Activated naive CD4-positive, alpha-beta T cell treated with anti-CD3 and anti-CD28 coated beads for 36 hours (primary cell): Measurements from ENCODE around the gene RABGAP1L. TPM values are rescaled to one million over a fixed set of nuclear protein-coding genes. Genes with fewer than 3 reads are reported as not detected.
"Not testable (repeated sequence)": the region's sequence is repeated elsewhere in the genome, so short reads cannot be mapped to it uniquely, and the experiment has no call there.

Experiments used
- CTCF ChIA-PET: fragments of 350-600 bp; sonication (Branson Sonifier 250); formaldehyde crosslinking; loops from one replicate; lab custom pipeline; 2021; ENCODE audit warnings: antibody characterized with exemption; lab: Charles Lee
- DNase-seq: peaks from one replicate; pipeline ENCODE4 v3.0.0-alpha.2; 2020
- H3K27ac Mint-ChIP-seq: one replicate; pipeline ENCODE4 v1.8.0; 2021; ENCODE audit warnings: mild to moderate bottlenecking, mixed read lengths
- H3K27me3 Mint-ChIP-seq: one replicate; pipeline ENCODE4 v1.8.0; 2021; ENCODE audit warnings: low read depth, mixed read lengths
- H3K36me3 Mint-ChIP-seq: one replicate; pipeline ENCODE4 v1.8.0; 2021; ENCODE audit warnings: low read depth, mixed read lengths
- H3K4me1 Mint-ChIP-seq: one replicate; pipeline ENCODE4 v1.8.0; 2021; ENCODE audit warnings: low read depth, mixed read lengths
- H3K4me3 Mint-ChIP-seq: one replicate; pipeline ENCODE4 v1.8.0; 2021; ENCODE audit warnings: mild to moderate bottlenecking, moderate library complexity, mixed read lengths
- H3K9me3 Mint-ChIP-seq: one replicate; pipeline ENCODE4 v1.8.0; 2021; ENCODE audit warnings: mixed read lengths
- intact Hi-C: fragments of 100-400 bp; cut with micrococcal nuclease; formaldehyde crosslinking; loops from one replicate; pipeline ENCODE4 v1.15.1; 2023
- total RNA-seq, 2 experiments: library from RNA; stranded (reverse); gene quantifications; one replicate each; pipeline ENCODE4 v1.2.3, GENCODE V29; 2021

The RABGAP1L gene
- total RNA-seq, 2 experiments from 2014 or later = 16.6 TPM

GRCh38 chr1:174583316-174583715 is 424.0 kb downstream of the RABGAP1L start:
- Mint-ChIP-seq H3K4me1 (no peaks in the 10 kb centered on the region), H3K9me3 (peaks cover 12% of the 10 kb centered on the region), H3K27ac (no peak overlapping the region), H3K36me3 (peaks cover 14% of the 10 kb centered on the region), H3K27me3 (no peaks in the 10 kb centered on the region), H3K4me3 (no peak overlapping the region)
- intact Hi-C loops = no loop called here
- CTCF ChIA-PET = no interaction called here
- DNase-seq = no peak

- Mint-ChIP-seq H3K27ac (no peak overlapping the region), H3K36me3 (peaks cover 14% of the 10 kb centered on the region), H3K4me1 (no peaks in the 10 kb centered on the region), H3K27me3 (no peaks in the 10 kb centered on the region), H3K9me3 (peaks cover 15% of the 10 kb centered on the region), H3K4me3 (no peak overlapping the region)
- CTCF ChIA-PET = no interaction called here
- no peak for DNase-seq
- intact Hi-C loops = no loop called here
Measured at GRCh38 chr1:174584071-174584470, 424.8 kb downstream of the RABGAP1L start.

GRCh38 chr1:174588618-174589017 is 429.3 kb downstream of the RABGAP1L start:
- intact Hi-C loops = not testable (repeated sequence)

GRCh38 chr1:174605198-174605597 is 445.9 kb downstream of the RABGAP1L start:
- DNase-seq = no peak
- Mint-ChIP-seq H3K36me3 (peaks cover 26% of the 10 kb centered on the region), H3K4me1 (no peaks in the 10 kb centered on the region), H3K4me3 (no peak overlapping the region), H3K27ac (no peak overlapping the region), H3K9me3 (peaks cover 3% of the 10 kb centered on the region), H3K27me3 (no peaks in the 10 kb centered on the region)
- CTCF ChIA-PET = no interaction called here
- intact Hi-C loops = no loop called here

More at GRCh38 chr1:174588618-174589017, 429.3 kb downstream of the RABGAP1L start:
- DNase-seq, CTCF ChIA-PET, H3K4me1 Mint-ChIP-seq, H3K27me3 Mint-ChIP-seq, H3K27ac Mint-ChIP-seq, H3K4me3 Mint-ChIP-seq: not testable (repeated sequence)
- peaks cover 12% of the 10 kb centered on the region for H3K36me3 Mint-ChIP-seq
- peaks cover 13% of the 10 kb centered on the region for H3K9me3 Mint-ChIP-seq

- intact Hi-C loops = no loop called here
- DNase-seq = no peak
- CTCF ChIA-PET = no interaction called here
- Mint-ChIP-seq H3K9me3 (peaks cover 3% of the 10 kb centered on the region), H3K27ac (no peak overlapping the region), H3K27me3 (no peaks in the 10 kb centered on the region), H3K4me1 (no peaks in the 10 kb centered on the region), H3K36me3 (peaks cover 20% of the 10 kb centered on the region), H3K4me3 (no peak overlapping the region)
Measured at GRCh38 chr1:174606471-174606870, 447.2 kb downstream of the RABGAP1L start.

- DNase-seq, CTCF ChIA-PET, H3K27me3 Mint-ChIP-seq, H3K4me3 Mint-ChIP-seq, intact Hi-C loops, H3K4me1 Mint-ChIP-seq, H3K27ac Mint-ChIP-seq: not testable (repeated sequence)
- Mint-ChIP-seq H3K36me3 (peaks cover 18% of the 10 kb centered on the region), H3K9me3 (peaks cover 20% of the 10 kb centered on the region)
Measured at GRCh38 chr1:174617905-174618304, 458.6 kb downstream of the RABGAP1L start.

- H3K27ac Mint-ChIP-seq = no peak overlapping the region
- peaks cover 22% of the 10 kb centered on the region for H3K9me3 Mint-ChIP-seq
- no peaks in the 10 kb centered on the region for H3K4me1 Mint-ChIP-seq
- no peak overlapping the region for H3K4me3 Mint-ChIP-seq
- no peak for DNase-seq
- intact Hi-C loops = no loop called here
- no peaks in the 10 kb centered on the region for H3K27me3 Mint-ChIP-seq
- H3K36me3 Mint-ChIP-seq = peaks cover 8% of the 10 kb centered on the region
- CTCF ChIA-PET = no interaction called here
Measured at GRCh38 chr1:174623324-174624035, 464.2 kb downstream of the RABGAP1L start.

- H3K4me1 Mint-ChIP-seq = no peaks in the 10 kb centered on the region
- H3K27me3 Mint-ChIP-seq = no peaks in the 10 kb centered on the region
- H3K9me3 Mint-ChIP-seq = peaks cover 6% of the 10 kb centered on the region
- H3K4me3 Mint-ChIP-seq = no peak overlapping the region
- H3K36me3 Mint-ChIP-seq = peaks cover 3% of the 10 kb centered on the region
- intact Hi-C loops = no loop called here
- CTCF ChIA-PET = no interaction called here
- DNase-seq = no peak
- H3K27ac Mint-ChIP-seq = no peak overlapping the region
Measured at GRCh38 chr1:174626031-174627025, 467.0 kb downstream of the RABGAP1L start.

- Mint-ChIP-seq H3K4me1 (no peaks in the 10 kb centered on the region), H3K4me3 (no peak overlapping the region), H3K9me3 (peaks cover 9% of the 10 kb centered on the region), H3K27me3 (no peaks in the 10 kb centered on the region), H3K27ac (no peak overlapping the region), H3K36me3 (peaks cover 15% of the 10 kb centered on the region)
- no peak for DNase-seq
- intact Hi-C loops = no loop called here
- CTCF ChIA-PET = interaction anchor here (0.6 kb wide), 1 partner anchor 1593 kb away, joined by 3 read pairs; no protein-coding TSS in a partner anchor
Measured at GRCh38 chr1:174637487-174637886, 478.2 kb downstream of the RABGAP1L start.

GRCh38 chr1:174639461-174639860 is 480.1 kb downstream of the RABGAP1L start:
- peaks cover 6% of the 10 kb centered on the region for H3K9me3 Mint-ChIP-seq
- intact Hi-C loops = no loop called here
- H3K27ac Mint-ChIP-seq = no peak overlapping the region

GRCh38 chr1:174640783-174641182 is 481.5 kb downstream of the RABGAP1L start:
- no peak overlapping the region for H3K4me3 Mint-ChIP-seq
- H3K4me1 Mint-ChIP-seq = peaks cover 2% of the 10 kb centered on the region
- no peak overlapping the region for H3K27ac Mint-ChIP-seq
- intact Hi-C loops = no loop called here
- peaks cover 8% of the 10 kb centered on the region for H3K9me3 Mint-ChIP-seq
- peaks cover 13% of the 10 kb centered on the region for H3K36me3 Mint-ChIP-seq
- no peaks in the 10 kb centered on the region for H3K27me3 Mint-ChIP-seq
- DNase-seq = no peak
- CTCF ChIA-PET = interaction anchor here (0.7 kb wide), 1 partner anchor 109 kb away, joined by 4 read pairs; no protein-coding TSS in a partner anchor

More at GRCh38 chr1:174639461-174639860, 480.1 kb downstream of the RABGAP1L start:
- no peak overlapping the region for H3K4me3 Mint-ChIP-seq
- H3K27me3 Mint-ChIP-seq = no peaks in the 10 kb centered on the region
- H3K4me1 Mint-ChIP-seq = peaks cover 2% of the 10 kb centered on the region
- CTCF ChIA-PET = interaction anchor here (0.6 kb wide), 1 partner anchor 51 kb away, joined by 3 read pairs; no protein-coding TSS in a partner anchor
- peaks cover 13% of the 10 kb centered on the region for H3K36me3 Mint-ChIP-seq
- no peak for DNase-seq

GRCh38 chr1:174642393-174642792 is 483.1 kb downstream of the RABGAP1L start:
- DNase-seq = no peak
- no peaks in the 10 kb centered on the region for H3K27me3 Mint-ChIP-seq
- H3K4me1 Mint-ChIP-seq = peaks cover 2% of the 10 kb centered on the region
- CTCF ChIA-PET = interaction anchor here (0.6 kb wide), 1 partner anchor 69 kb away, joined by 3 read pairs; no protein-coding TSS in a partner anchor
- H3K4me3 Mint-ChIP-seq = no peak overlapping the region
- H3K9me3 Mint-ChIP-seq = peaks cover 7% of the 10 kb centered on the region
- intact Hi-C loops = no loop called here
- H3K27ac Mint-ChIP-seq = no peak overlapping the region
- peaks cover 8% of the 10 kb centered on the region for H3K36me3 Mint-ChIP-seq
